B cell (primary cell): ENCODE data around the gene RCBTB1. TPM values are rescaled to one million over a fixed set of nuclear protein-coding genes. Genes with fewer than 3 reads are reported as not detected.

Experiments used
- ATAC-seq: fragments of 200-7000 bp; cut with Tn5 transposase; one replicate; pipeline ENCODE4 v1.10.0; 2021; ENCODE audit warnings: low read depth, mild to moderate bottlenecking, moderate number of reproducible peaks, moderate library complexity
- CTCF ChIA-PET: fragments of 350-600 bp; sonication (Branson Sonifier 250); formaldehyde crosslinking; loops from one replicate; lab custom pipeline; 2021; ENCODE audit warnings: antibody characterized with exemption, inconsistent platforms; lab: Charles Lee
- POLR2A ChIA-PET: fragments of 350-600 bp; sonication (Branson Sonifier 250); formaldehyde crosslinking; loops from one replicate; lab custom pipeline; 2021; ENCODE audit warnings: antibody characterized with exemption; lab: Charles Lee
- DNase-seq: peaks from one replicate; pipeline ENCODE4 v3.0.0; 2013
- H2AFZ ChIP-seq: 2 replicates; pipeline ENCODE4 v1.6.1; 2012; ENCODE audit warnings: mild to moderate bottlenecking, low read depth, low read length; ENCODE audit not compliant: insufficient read depth, poor library complexity, severe bottlenecking
- H3K27ac ChIP-seq, 2 donors: 1 replicate in 1 of 2; 2 replicates in 1 of 2; pipeline ENCODE4 v1.5.1; 2012 to 2013; ENCODE audit warnings: low read length in 2 of 2, mild to moderate bottlenecking in 2 of 2, moderate library complexity in 1 of 2
- H3K27me3 ChIP-seq, 4 experiments: fragments of 200-600 bp in 1 of 4; sonication (generic) in 1 of 4; replicated peaks in 1 of 4; 1 replicate in 2 of 4; 2 replicates in 2 of 4; pipeline versions ENCODE4 v1.6.1 to v1.7.0; 2013 to 2016; ENCODE audit warnings: low read length in 3 of 4, mild to moderate bottlenecking in 2 of 4, mixed read lengths in 1 of 4, moderate library complexity in 1 of 4; ENCODE audit not compliant: insufficient read depth in 4 of 4, control insufficient read depth in 3 of 4; ENCODE audit errors: control extremely low read depth in 1 of 4
- H3K36me3 ChIP-seq, 2 experiments: replicated peaks in 1 of 2; 1 replicate in 1 of 2; 2 replicates in 1 of 2; pipeline versions ENCODE4 v1.6.1 to v1.7.1; 2013; ENCODE audit warnings: low read length in 1 of 2; ENCODE audit not compliant: insufficient read depth in 2 of 2, control insufficient read depth in 1 of 2; ENCODE audit errors: control extremely low read depth in 1 of 2, extremely low read depth in 1 of 2
- H3K4me1 ChIP-seq, 2 donors: fragments of 200-600 bp in 1 of 2; sonication (generic) in 1 of 2; 1 replicate in 1 of 2; 2 replicates in 1 of 2; pipeline versions ENCODE4 v1.5.1 to v1.6.1; 2013 to 2017; ENCODE audit warnings: low read length in 2 of 2; ENCODE audit not compliant: control insufficient read depth in 2 of 2, insufficient read depth in 2 of 2
- H3K4me2 ChIP-seq: replicated peaks from 2 replicates; pipeline ENCODE3; 2012; ENCODE audit warnings: mild to moderate bottlenecking, low read depth, low read length; ENCODE audit not compliant: poor library complexity, severe bottlenecking
- H3K4me3 ChIP-seq, 5 experiments: fragments of 200-600 bp in 1 of 5; sonication (generic) in 1 of 5; 1 replicate in 3 of 5; 2 replicates in 2 of 5; pipeline versions ENCODE4 v1.5.1 to v1.7.0; 2011 to 2016; ENCODE audit warnings: low read length in 4 of 5, mild to moderate bottlenecking in 4 of 5, low read depth in 2 of 5, control low read depth in 1 of 5, moderate library complexity in 1 of 5; ENCODE audit not compliant: insufficient read depth in 1 of 5; ENCODE audit errors: control extremely low read depth in 1 of 5, extremely low read depth in 1 of 5
- H3K79me2 ChIP-seq: fragments of 200-600 bp; sonication (generic); one replicate; pipeline ENCODE4 v1.6.0; 2016; ENCODE audit warnings: low read length; ENCODE audit not compliant: control insufficient read depth, insufficient read depth
- H3K9ac ChIP-seq: fragments of 200-600 bp; sonication (generic); 2 replicates; pipeline ENCODE4 v1.6.1; 2017; ENCODE audit warnings: mild to moderate bottlenecking, low read length, moderate library complexity
- H3K9me3 ChIP-seq, 3 donors: one replicate each; pipeline versions ENCODE4 v1.6.1 to v1.7.1; 2013; ENCODE audit warnings: low read length in 2 of 3; ENCODE audit not compliant: control insufficient read depth in 2 of 3, insufficient read depth in 1 of 3; ENCODE audit errors: control extremely low read depth in 1 of 3
- H4K20me1 ChIP-seq: 2 replicates; pipeline ENCODE4 v1.6.0; 2012; ENCODE audit warnings: mild to moderate bottlenecking, low read length; ENCODE audit not compliant: insufficient read depth, control insufficient read depth, poor library complexity, severe bottlenecking
- H3K27ac Mint-ChIP-seq: one replicate; pipeline ENCODE4 v1.8.0; 2021; ENCODE audit warnings: mixed read lengths
- H3K27me3 Mint-ChIP-seq: one replicate; pipeline ENCODE4 v1.8.0; 2021; ENCODE audit warnings: mixed read lengths
- H3K4me1 Mint-ChIP-seq: one replicate; pipeline ENCODE4 v1.8.0; 2021; ENCODE audit warnings: mixed read lengths
- H3K4me3 Mint-ChIP-seq: one replicate; pipeline ENCODE4 v1.8.0; 2021; ENCODE audit warnings: mixed read lengths
- H3K9me3 Mint-ChIP-seq: one replicate; pipeline ENCODE4 v1.8.0; 2022; ENCODE audit warnings: mixed read lengths; ENCODE audit not compliant: insufficient read depth
- CTCF ChIP-seq: fragments of 200-600 bp; IDR thresholded peaks from one replicate; pipeline ENCODE4 v1.8.0; 2022; ENCODE audit warnings: antibody characterized with exemption, mild to moderate bottlenecking
- EZH2 ChIP-seq: IDR thresholded peaks from 2 replicates; pipeline ENCODE4 v1.6.1; 2012; ENCODE audit warnings: borderline replicate concordance, low read depth, mild to moderate bottlenecking, moderate library complexity, low read length; ENCODE audit not compliant: insufficient read depth, poor library complexity, severe bottlenecking
- WGBS: methylation state at CpG from one replicate; pipeline ENCODE4 v1.1.5; 2013; ENCODE audit warnings: missing lambda C conversion rate; ENCODE audit not compliant: insufficient coverage; 5-methylcytosine and 5-hydroxymethylcytosine counted together
- intact Hi-C: fragments of 100-400 bp; cut with micrococcal nuclease; formaldehyde crosslinking; loops from one replicate; pipeline ENCODE4 v1.10.0; 2022
- polyA plus RNA-seq: library from polyadenylated mRNA; depleted of rRNA; stranded (reverse); fragments of >200 nt; gene quantifications from 2 replicates; pipeline ENCODE4 v1.2.3, GENCODE V29; 2012
- total RNA-seq, 2 donors: library from RNA; stranded (reverse); fragments of 120-200 nt in 1 of 2; gene quantifications; 1 replicate in 1 of 2; 2 replicates in 1 of 2; pipeline versions ENCODE4 v1.2.3 to v1.2.4, GENCODE V29; 2013 to 2022

Gene RCBTB1
- total and polyA plus RNA-seq, 2 donors (not counting 1 experiment from before 2014, with no cell fraction given) = 10.7 to 35.2 TPM

GRCh38 chr13:49543656-49544055, 41.7 kb downstream of the RCBTB1 start:
- H3K4me2 ChIP-seq = no peak overlapping the region
- POLR2A ChIA-PET = no interaction called here
- Mint-ChIP-seq H3K27me3 (no peaks in the 10 kb centered on the region), H3K9me3 (no peaks in the 10 kb centered on the region), H3K27ac (no peak overlapping the region), H3K4me1 (peaks cover 19% of the 10 kb centered on the region), H3K4me3 (no peak overlapping the region)
- no peak overlapping the region for H3K4me3 ChIP-seq
- WGBS = 95% methylated on average over 3 of the region's 3 CpGs
- no peaks in the 10 kb centered on the region for H4K20me1 ChIP-seq
- no peaks in the 10 kb centered on the region for H3K9me3 ChIP-seq
- H3K9ac ChIP-seq = no peak overlapping the region
- intact Hi-C loops = no loop called here
- ATAC-seq = no peak
- CTCF ChIA-PET = no interaction called here
- peaks cover 19% of the 10 kb centered on the region in 2 donors for H3K4me1 ChIP-seq
- H3K27me3 ChIP-seq = no peaks in the 10 kb centered on the region
- DNase-seq = no peak
- H3K36me3 ChIP-seq = peaks cover 0 to 25% of the 10 kb centered on the region in 2 experiments
- no peak for TF ChIP-seq CTCF
- TF ChIP-seq EZH2 = no peak
- no peak overlapping the region for H2AFZ ChIP-seq
- no peaks in the 10 kb centered on the region for H3K79me2 ChIP-seq
- no peak overlapping the region for H3K27ac ChIP-seq

GRCh38 chr13:49540552-49540951, 44.8 kb downstream of the RCBTB1 start:
- Histone ChIP-seq H4K20me1 (no peaks in the 10 kb centered on the region), H3K27ac (peak overlapping the region; percentile 7 to 20), H3K4me1 (peaks cover 25 to 28% of the 10 kb centered on the region in 2 donors), H3K27me3 (no peaks in the 10 kb centered on the region), H3K4me2 (peak overlapping the region; percentile 55), H3K4me3 (peak overlapping the region in 3 of 5 experiments; percentile 8 to 39 (median 32)), H3K9ac (peak overlapping the region; percentile 26), H2AFZ (peak overlapping the region; percentile 55), H3K9me3 (no peaks in the 10 kb centered on the region), H3K36me3 (peaks cover 0 to 10% of the 10 kb centered on the region in 2 experiments), H3K79me2 (no peaks in the 10 kb centered on the region)
- peak; percentile 23 for DNase-seq
- WGBS = 21% methylated on average over 5 of the region's 7 CpGs
- ChIA-PET CTCF (interaction anchor here (0.8 to 1.7 kb wide), 3 partner anchors 18 to 68 kb away, joined by 3 to 6 read pairs (median 3); no protein-coding TSS in a partner anchor), POLR2A (interaction anchor here (1.0 kb wide), 1 partner anchor 44 kb away, joined by 4 read pairs; the partner anchor contains the start of gene RCBTB1)
- TF ChIP-seq EZH2 (no peak), CTCF (no peak)
- intact Hi-C loops = no loop called here
- no peak for ATAC-seq
- H3K4me1 Mint-ChIP-seq = peaks cover 35% of the 10 kb centered on the region
- no peaks in the 10 kb centered on the region for H3K27me3 Mint-ChIP-seq
- H3K4me3 Mint-ChIP-seq = peak overlapping the region; percentile 42
- H3K9me3 Mint-ChIP-seq = no peaks in the 10 kb centered on the region
- peak overlapping the region; percentile 11 for H3K27ac Mint-ChIP-seq
